ENCODE results near the gene ANKRD11.
"Not testable (repeated sequence)": the region's sequence is repeated elsewhere in the genome, so short reads cannot be mapped to it uniquely, and the experiment has no call there.

Gene ANKRD11

DNA sequence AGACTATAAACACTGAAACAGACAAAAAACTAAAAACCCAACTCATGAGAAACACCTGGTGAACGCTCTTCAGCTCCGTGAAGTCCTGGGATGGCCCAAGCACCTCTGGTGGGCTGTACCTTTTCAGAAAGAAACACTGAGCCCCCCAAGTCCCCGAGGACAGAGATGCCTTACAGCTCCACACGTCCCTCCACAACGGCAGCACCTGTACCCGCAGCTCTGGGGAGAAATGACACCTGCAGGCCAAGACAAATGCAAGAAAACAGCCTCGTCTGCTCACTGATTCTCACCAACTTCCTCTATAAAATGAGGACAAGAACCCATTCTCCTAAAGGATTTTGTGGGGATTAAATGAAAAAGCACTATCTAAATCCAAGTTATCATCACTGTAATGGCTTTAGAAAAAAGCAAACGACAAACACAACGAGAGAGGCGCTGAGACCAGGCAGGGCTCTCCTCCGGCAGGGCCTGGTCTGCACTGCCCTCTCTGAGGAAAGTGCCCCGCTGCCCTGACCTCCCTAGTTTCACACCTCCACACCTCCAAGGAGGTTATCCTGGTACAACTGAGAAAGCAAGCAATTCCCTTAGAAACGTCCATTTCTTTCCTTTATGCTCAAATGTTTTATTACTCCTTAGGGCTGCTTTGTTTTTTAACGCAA lies 158.0 kb downstream of the ANKRD11 start:
- DNase-seq (ENCODE audit: low read depth) = no peak
- H3K4me3 ChIP-seq (ENCODE audit: low read depth, low read length) = no peak overlapping the region
- TF ChIP-seq, protein P1, sequence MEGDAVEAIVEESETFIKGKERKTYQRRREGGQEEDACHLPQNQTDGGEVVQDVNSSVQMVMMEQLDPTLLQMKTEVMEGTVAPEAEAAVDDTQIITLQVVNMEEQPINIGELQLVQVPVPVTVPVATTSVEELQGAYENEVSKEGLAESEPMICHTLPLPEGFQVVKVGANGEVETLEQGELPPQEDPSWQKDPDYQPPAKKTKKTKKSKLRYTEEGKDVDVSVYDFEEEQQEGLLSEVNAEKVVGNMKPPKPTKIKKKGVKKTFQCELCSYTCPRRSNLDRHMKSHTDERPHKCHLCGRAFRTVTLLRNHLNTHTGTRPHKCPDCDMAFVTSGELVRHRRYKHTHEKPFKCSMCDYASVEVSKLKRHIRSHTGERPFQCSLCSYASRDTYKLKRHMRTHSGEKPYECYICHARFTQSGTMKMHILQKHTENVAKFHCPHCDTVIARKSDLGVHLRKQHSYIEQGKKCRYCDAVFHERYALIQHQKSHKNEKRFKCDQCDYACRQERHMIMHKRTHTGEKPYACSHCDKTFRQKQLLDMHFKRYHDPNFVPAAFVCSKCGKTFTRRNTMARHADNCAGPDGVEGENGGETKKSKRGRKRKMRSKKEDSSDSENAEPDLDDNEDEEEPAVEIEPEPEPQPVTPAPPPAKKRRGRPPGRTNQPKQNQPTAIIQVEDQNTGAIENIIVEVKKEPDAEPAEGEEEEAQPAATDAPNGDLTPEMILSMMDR (IDR thresholded peaks at IDR 0.05; ENCODE audit: control insufficient read depth, extremely low read depth, insufficient read depth) = no peak

DNA sequence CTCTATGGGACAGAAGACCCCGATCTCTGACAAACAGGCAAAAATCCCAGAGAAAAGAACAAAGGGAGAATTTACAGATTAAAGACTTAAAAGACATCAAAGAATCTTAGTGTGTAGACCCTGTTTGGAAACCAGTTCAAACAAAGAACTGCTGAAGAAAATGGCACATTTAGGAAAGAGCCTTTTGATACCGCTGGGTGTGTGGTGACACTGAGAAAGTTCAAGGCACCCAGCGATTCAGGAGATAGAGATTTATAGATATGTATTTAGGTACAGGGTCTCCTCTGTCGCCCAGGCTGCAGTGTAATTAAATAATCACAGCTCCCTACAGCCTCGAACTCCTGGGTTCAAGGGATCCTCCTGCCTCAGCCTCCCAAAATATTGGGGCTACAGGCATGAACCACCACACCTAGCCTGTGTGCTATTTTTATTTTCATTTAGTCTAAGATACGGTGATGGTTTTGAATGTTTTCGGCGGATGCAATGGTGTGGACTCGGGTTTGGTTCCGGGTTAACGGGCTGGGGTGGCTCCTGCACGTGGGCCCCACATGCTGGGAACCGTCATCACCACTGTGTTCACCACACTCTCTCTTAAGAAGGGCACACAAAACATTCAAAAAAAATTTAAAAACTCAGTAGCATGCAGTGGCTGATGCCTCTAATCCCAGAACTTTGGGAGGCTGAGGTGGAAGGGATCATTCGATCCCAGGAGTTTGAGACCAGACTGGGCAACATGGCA lies 158.8 kb downstream of the ANKRD11 start:
- no peak overlapping the region for H3K4me3 ChIP-seq (ENCODE audit: low read depth, low read length)
- TF ChIP-seq, protein P1 (IDR thresholded peaks at IDR 0.05; ENCODE audit: control insufficient read depth, extremely low read depth, insufficient read depth) = no peak
- DNase-seq (ENCODE audit: low read depth) = no peak

DNA sequence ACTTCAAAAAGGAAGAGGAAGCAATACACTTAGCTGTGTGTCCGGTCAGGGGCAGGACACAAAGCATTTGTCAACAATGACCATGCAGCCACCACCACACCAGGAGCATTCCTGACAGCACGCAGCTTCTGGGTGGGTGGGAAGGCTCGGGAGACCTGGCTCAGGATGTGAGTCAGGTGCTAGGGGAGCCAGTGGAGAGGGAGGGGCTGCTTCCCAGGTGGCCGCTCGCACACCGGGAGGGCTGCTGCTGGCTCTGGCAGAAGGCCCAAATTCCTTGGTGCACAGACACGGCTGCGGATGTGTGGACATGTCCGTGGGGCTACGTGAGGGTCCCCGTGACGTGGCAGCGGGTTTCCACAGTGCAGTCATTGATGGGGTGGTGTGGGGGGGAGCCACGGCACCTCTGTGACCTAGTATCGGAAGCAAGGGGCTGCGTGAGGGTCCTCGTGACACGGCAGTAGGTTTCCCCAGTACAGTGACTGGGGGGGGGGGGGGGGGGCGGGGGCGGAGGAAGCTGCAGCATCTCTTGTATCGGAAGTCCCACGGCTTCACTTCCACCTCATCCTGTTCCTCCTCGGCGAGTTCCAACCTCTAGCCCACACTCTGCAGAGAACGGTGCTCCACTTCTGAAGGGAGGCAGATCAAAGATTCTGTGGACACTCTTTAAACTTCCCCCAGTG lies 160.0 kb downstream of the ANKRD11 start:
- DNase-seq (ENCODE audit: low read depth) = no peak
- H3K4me3 ChIP-seq (ENCODE audit: low read depth, low read length) = no peak overlapping the region
- TF ChIP-seq, protein P1 (IDR thresholded peaks at IDR 0.05; ENCODE audit: control insufficient read depth, extremely low read depth, insufficient read depth) = no peak

DNA sequence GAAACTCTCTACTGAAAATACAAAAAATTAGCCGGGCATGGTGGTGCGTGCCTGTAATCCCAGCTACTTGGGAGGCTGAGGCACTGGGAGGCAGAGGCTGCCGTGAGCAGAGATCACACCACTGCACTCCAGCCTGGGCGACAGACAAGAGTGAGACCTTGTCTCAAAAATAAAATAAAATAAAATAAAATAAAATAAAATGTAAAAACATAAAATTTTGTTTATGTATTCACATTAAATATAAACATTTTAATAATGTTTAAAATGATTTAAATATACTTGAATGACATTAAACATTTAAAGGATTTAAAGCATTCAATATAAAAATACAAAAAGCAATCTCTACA lies 160.6 kb downstream of the ANKRD11 start:
- not testable (repeated sequence) for DNase-seq (ENCODE audit: low read depth); H3K4me3 ChIP-seq (ENCODE audit: low read depth, low read length)

DNA sequence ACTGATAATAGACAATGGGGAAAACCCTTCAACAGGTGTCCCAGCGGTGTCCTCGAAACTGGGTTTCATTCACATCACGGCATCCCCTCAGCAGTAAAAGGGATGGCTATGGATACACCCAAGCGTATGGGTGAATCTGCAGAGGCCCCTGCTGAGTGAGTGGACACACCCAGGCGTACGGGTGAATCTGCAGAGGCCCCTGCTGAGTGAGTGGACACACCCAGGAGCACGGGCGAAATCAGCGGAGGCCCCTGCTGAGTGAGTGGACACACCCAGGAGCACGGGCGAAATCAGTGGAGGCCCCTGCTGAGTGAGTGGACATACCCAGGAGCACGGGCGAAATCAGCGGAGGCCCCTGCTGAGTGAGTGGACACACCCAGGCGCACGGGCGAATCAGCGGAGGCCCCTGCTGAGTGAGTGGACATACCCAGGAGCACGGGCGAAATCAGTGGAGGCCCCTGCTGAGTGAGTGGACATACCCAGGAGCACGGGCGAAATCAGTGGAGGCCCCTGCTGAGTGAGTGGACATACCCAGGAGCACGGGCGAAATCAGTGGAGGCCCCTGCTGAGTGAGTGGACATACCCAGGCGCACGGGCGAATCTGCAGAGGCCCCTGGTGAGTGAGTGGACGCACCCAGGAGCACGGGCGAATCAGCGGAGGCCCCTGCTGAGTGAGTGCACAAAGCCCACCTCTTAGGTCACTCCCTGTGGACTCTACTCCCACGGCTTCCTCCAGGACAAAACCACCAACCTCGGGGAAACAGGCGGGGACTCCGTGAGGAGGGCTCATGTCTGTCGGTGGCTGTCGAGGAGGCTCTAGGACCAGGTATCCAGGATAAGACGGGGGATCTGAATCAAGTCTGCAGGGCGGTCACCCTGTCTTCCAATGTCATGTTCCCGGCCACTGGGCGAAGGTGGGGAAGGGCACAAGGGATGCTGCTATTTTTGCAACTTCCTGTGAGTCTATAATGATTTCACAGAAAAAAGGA lies 161.7 kb downstream of the ANKRD11 start:
- not testable (repeated sequence) for H3K4me3 ChIP-seq (ENCODE audit: low read depth, low read length); DNase-seq (ENCODE audit: low read depth)

DNA sequence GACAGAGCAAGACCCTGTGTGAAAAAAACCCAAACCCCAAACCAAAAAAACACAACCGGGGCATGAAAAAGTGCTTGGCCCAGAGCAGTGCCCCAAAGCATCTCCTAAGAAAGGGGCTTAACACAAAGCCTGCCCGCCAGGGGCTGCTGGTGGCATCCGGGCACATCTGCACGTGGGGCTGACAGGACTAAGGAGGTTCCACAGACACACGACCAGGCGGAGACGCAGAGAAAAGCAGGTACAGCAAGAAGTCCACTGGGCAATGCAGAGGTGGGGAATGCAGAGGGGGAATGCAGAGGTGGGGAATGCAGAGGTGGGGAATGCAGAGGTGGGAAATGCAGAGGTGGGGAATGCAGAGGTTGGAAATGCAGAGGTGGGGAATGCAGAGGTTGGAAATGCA lies 163.6 kb downstream of the ANKRD11 start:
- DNase-seq (ENCODE audit: low read depth) = no peak
- no peak overlapping the region for H3K4me3 ChIP-seq (ENCODE audit: low read depth, low read length)
- TF ChIP-seq, protein P1 (IDR thresholded peaks at IDR 0.05; ENCODE audit: control insufficient read depth, extremely low read depth, insufficient read depth) = no peak

DNA sequence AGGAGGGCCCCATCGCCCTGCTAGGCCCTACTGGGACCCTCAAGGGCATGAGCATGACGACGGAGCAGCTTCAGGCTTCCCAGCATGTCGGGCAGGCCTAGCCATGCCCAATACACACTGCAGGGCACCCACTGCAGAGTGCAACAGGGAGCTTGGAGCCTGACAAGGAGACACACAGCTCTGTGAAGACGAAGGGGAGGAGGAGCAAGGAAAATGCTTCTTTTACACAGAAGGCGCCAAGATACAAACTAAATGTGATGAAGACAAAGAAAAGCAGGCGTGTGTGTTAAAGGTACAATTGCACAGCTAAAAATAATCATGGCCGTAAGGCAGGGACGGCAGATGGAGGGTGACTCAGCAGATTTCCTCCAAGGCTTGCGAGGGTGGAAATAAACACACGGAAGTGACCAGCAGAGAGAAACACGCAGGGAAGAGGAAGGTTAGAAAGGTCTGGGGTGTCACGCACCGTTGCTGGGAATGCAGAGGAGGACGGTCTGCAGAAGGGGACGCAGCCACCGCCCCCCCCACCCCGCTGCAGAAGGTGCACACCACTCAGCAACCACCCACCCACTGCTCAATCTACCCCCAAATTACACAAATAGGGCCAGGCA lies 164.4 kb downstream of the ANKRD11 start:
- H3K4me3 ChIP-seq (ENCODE audit: low read depth, low read length) = no peak overlapping the region
- TF ChIP-seq, protein P1 (IDR thresholded peaks at IDR 0.05; ENCODE audit: control insufficient read depth, extremely low read depth, insufficient read depth) = no peak
- no peak for DNase-seq (ENCODE audit: low read depth)

Measured in LNCaP clone FGC (cell line).